Stimulated activated CD4-positive, alpha-beta T cell treated with anti-CD3 and anti-CD28 coated beads, Interleukin-4, amount 100 ng/mL, for 48 hours (primary cell): ENCODE results near the gene HAUS5.

Experiments used
- DNase-seq, 2 donors: peaks; one replicate each; pipeline ENCODE4 v3.0.0-alpha.2; 2020; ENCODE audit warnings: low read depth in 2 of 2

HAUS5 gene

GRCh38 chr19:35608251-35608650 is 4.3 kb upstream of the HAUS5 start:
- DNase-seq = no peak

DNA sequence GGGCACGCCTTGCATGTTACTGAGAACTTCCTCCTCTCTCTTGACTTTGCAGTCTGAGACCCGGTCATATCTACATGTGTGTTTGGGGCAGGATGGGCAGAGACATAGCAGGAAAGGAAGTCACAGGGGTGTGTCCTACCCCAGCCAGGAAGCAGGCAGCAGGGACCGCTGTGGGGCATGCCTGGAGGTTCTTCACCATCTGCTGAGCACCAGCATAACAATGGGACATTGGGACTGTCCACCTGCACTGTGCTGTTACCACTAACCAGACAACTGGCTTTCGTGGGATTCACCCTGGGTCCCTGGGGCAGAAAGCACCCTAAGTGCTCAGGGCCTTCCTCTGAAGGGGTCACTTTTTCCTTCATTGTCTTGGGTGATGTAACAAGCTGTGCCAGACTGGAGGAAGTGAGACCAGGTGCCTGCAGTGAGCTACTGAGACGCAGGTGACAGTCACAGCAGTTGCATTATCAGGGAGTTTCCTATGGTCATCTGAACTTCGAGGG is 2.6 kb upstream of the HAUS5 start:
- DNase-seq = no peak

GRCh38 chr19:35612224-35612558 is 344 bp upstream of the HAUS5 start:
- DNase-seq = no peak

- no peak for DNase-seq
Observed at GRCh38 chr19:35613574-35613973, 1.0 kb downstream of the HAUS5 start.

DNA sequence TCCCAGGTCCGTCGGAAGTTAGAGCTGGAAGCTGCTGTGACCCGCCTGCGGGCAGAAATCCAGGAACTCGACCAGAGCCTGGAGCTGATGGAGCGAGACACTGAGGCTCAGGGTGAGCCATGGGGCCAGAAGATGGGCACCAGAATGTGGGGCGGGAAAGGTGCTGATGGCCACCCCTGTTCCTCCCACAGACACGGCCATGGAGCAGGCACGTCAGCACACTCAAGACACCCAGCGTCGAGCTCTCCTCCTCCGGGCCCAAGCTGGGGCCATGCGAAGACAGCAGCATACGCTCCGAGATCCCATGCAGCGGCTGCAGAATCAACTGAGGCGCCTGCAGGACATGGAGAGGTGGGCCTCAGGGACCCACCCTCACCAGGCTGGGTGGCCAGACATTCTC is 2.5 kb downstream of the HAUS5 start:
- no peak for DNase-seq

DNA sequence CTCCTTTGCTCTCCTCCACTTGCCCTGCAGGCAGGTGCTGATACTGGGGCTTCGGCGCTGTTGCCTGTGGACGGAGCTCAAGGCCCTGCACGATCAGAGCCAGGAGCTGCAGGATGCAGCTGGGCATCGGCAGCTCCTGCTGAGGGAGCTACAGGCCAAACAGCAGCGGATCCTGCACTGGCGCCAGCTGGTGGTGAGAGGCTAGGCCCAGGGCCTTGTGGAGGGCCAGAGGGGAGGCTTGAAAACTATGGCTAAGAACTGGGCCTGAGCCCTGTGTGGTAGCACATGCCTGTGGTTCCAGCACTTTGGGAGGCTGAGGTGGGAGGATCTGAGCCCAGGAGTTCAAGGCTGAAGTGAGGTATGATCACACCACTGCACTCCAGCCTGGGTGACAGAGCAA is 6.3 kb downstream of the HAUS5 start:
- DNase-seq = no peak

GRCh38 chr19:35619290-35619923 is 6.9 kb downstream of the HAUS5 start:
- DNase-seq = no peak

- DNase-seq = no peak
Observed at GRCh38 chr19:35620001-35620400, 7.5 kb downstream of the HAUS5 start.

DNA sequence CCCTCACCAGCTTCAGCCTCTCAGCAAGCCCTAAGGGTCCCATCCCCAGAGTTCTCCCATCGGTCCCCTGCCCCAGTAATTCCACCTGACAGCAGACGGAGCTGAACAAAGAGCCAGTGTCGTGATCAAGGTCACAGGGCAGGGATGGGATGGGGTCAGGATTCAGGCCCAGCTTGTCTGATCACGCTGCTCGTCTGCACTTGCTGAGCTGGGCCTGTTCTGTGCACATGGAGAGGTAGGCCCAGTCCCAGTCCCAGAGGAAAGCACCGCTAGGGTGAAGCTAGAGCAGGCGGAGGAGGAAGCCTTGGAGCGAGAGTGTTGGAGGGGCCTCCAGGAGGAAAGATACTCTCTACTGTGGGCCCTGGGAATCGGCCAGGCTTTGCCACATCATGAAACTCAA is 9.2 kb downstream of the HAUS5 start:
- DNase-seq = no peak

- no peak for DNase-seq
Observed at GRCh38 chr19:35622750-35623149, 10.2 kb downstream of the HAUS5 start.

GRCh38 chr19:35623327-35624010 is 10.9 kb downstream of the HAUS5 start:
- DNase-seq = no peak

DNA sequence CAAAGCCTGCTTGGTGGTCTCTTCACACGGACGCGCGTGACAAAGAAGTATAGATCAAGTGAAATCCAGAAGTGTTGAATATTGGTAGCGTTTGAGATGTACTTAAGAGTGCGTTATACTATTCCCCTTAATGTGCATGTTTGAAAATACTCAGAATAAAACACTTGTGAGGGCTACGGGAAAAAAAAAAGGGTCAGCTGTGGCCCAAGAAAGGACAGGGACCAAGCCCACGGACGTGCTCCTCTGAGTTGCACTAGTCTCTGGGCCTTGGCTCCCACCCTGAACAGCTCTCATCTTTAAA is 15.7 kb downstream of the HAUS5 start:
- no peak for DNase-seq

- DNase-seq = peak; percentile 94 to 95
Observed at GRCh38 chr19:35628565-35629331, 16.2 kb downstream of the HAUS5 start, which contains the start of gene RBM42. Gene RBM42 (plus strand): TSS chr19:35629036. CDS start chr19:35629154, 118 bp downstream.

- DNase-seq = no peak
Observed at GRCh38 chr19:35629332-35629633, 16.7 kb downstream of the HAUS5 start.

DNA sequence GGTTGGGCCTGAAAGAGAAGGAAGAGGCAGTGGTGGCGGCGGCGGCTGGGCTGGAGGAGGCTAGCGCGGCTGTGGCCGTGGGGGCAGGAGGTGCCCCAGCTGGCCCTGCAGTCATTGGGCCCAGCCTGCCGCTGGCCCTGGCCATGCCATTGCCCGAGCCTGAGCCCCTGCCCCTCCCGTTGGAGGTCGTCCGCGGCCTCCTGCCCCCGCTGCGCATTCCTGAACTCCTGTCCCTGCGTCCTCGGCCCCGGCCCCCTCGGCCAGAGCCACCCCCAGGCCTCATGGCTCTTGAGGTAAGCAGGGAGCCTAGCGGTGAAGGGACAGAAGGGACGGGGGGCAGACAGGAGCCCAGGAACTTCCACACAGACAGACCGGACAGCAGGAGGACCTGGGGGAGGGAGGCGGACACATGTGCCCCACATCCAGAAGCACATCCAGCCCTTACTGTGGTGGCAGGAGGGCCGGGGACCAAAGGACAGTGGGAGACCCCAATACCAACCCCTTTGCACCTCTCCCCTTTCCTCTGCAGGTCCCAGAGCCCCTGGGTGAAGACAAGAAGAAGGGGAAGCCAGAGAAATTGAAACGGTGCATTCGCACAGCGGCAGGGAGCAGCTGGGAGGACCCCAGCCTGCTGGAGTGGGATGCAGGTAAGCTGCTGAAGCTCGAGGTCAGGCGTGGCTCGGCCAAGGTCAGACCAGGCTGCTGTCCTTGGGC is 21.3 kb downstream of the HAUS5 start:
- DNase-seq = no peak

- DNase-seq = no peak
Observed at GRCh38 chr19:35636651-35637050, 24.1 kb downstream of the HAUS5 start.

- DNase-seq = no peak
Observed at GRCh38 chr19:35637165-35637564, 24.6 kb downstream of the HAUS5 start.

GRCh38 chr19:35639321-35639639 is 26.7 kb downstream of the HAUS5 start:
- no peak for DNase-seq

DNA sequence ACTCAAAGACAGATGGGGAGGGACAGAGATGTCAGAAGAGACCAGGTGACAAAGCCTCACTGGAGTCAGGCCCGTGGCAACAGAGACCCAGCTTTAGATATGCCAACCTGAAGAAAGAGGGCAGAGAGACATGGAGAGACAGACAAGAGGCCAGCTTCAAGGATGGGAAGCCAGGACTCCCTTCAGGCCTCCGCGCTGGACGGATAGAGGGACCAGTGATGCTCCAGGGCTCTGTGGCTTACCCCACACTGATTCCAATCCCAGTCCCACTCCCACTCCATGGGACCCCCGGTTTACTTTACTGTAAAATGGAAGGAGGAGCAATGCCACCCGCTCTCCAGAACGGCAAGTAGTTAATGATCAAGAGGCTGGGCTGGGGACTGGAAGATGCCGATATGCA is 27.3 kb downstream of the HAUS5 start:
- DNase-seq = no peak

DNA sequence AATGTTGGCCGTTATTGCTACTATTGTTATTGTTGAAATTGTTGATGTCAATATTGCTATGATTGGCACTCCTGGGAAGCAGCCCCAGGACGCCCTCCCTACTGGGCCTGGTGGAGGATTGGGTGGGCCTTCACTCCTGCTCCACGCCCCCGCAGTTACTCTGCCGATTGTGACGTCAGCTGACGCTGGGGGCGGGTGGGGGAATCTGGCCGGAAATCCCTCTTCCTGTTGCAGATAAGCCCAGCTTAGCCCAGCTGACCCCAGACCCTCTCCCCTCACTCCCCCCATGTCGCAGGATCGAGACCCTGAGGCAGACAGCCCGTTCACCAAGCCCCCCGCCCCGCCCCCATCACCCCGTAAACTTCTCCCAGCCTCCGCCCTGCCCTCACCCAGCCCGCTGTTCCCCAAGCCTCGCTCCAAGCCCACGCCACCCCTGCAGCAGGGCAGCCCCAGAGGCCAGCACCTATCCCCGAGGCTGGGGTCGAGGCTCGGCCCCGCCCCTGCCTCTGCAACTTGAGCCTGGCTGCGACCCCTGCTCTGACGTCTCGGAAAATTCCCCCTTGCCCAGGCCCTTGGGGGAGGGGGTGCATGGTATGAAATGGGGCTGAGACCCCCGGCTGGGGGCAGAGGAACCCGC is 29.1 kb downstream of the HAUS5 start, which contains the start of gene ETV2:
ETV2 (plus strand) TSS at position 231 of the 637 bp plus-strand sequence. CDS start 716 bp downstream, outside the sequence.
- peak in 1 of 2 donors; percentile 23 for DNase-seq

DNA sequence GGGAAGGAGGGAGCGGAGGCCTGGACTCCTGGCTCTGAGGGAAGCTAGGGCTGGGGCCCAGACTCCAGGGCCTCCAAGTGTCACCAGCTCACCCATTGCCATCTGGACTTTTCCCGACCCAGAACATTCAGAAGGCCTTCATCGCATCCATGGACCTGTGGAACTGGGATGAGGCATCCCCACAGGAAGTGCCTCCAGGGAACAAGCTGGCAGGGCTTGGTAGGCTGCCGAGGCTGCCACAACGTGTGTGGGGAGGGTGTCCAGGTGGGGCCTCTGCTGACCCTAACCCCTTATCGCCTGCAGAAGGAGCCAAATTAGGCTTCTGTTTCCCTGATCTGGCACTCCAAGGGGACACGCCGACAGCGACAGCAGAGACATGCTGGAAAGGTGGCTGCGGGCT is 29.8 kb downstream of the HAUS5 start:
- no peak for DNase-seq

GRCh38 chr19:35642798-35643254 is 30.3 kb downstream of the HAUS5 start:
- DNase-seq = no peak
